ENCODE results near the gene PRAMEF15.
"Not testable (repeated sequence)": the region's sequence is repeated elsewhere in the genome, so short reads cannot be mapped to it uniquely, and the experiment has no call there.

PRAMEF15 gene

DNA sequence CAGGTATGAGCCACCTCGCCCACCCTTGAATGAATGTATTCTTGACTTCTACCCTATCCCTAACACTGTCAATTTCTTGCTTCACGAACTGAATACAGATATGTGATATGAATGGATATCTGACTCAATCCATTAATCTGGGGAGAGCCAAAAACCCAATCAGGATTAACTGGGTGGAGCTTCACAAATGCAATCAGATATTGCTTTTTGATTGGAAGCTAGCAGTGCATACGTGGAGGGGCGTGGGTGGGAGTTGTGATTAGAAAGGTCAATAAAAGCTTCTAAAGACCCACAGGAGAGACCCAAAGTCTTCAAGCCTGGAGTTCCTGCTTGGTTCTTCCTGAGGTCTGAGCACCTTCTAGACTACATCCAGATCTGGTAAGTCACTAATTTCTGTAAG lies at the start of gene PRAMEF15:
Gene PRAMEF15 (plus strand): TSS at position 301 of the 400 bp plus-strand sequence. CDS start 2,827 bp downstream, outside the sequence.
- H3K27ac Mint-ChIP-seq; ATAC-seq; H3K36me3 Mint-ChIP-seq; DNase-seq (ENCODE audit: low spot score in 2 of 2); H3K4me1 Mint-ChIP-seq; H3K9me3 Mint-ChIP-seq; H3K4me3 Mint-ChIP-seq: not testable (repeated sequence)

GRCh38 chr1:13277016-13277415 lies 38.4 kb upstream of the PRAMEF15 start:
- H3K27ac Mint-ChIP-seq; H3K4me3 Mint-ChIP-seq; H3K4me1 Mint-ChIP-seq; H3K36me3 Mint-ChIP-seq; DNase-seq (ENCODE audit: low spot score in 2 of 2); H3K9me3 Mint-ChIP-seq: not testable (repeated sequence)
- ATAC-seq: peak; percentile 22

DNA sequence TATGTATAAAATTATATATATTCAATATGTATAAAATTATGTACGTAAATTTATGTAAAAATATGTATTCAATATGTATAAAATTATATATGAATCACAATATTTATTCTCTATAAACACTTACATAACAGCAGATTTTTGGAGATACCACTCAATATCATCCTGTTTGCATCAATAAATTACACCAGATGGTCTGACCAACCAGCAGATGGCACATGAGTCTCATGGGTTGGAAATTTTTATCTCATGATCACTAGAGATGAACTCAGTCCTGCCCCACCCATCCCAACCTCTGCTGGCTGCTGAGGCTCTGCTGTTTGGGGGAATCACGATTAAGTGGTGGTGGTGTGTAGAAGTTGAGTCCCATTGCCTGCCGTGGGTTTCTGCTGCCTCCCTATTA lies 35.8 kb upstream of the PRAMEF15 start:
- not testable (repeated sequence) for H3K36me3 Mint-ChIP-seq

DNA sequence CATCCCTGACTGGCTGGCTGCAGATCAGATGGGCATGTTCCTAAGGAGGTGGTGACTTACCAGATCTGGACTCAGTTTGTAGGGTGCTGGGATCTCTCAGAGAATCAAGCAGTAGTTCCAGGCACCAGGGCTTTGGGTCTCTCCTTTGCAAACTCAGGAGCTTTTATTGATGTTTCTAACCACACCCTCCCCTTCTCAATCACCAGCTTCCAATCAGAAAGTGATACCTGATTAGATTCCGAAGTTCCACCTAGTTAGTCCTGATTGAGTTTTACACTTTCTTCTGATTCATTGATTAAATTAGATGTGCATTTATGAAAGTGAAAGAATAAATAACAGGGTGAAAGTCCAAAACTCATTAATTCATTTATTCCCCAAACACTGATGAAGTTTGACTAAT lies 30.3 kb upstream of the PRAMEF15 start, which contains the start of gene PRAMEF8:
Gene PRAMEF8 (minus strand): TSS at position 101 of the 400 bp plus-strand sequence. CDS start 1,046 bp downstream, outside the sequence.
- H3K36me3 Mint-ChIP-seq; ATAC-seq; DNase-seq (ENCODE audit: low spot score in 2 of 2); H3K27ac Mint-ChIP-seq; H3K4me1 Mint-ChIP-seq; H3K9me3 Mint-ChIP-seq; H3K4me3 Mint-ChIP-seq: not testable (repeated sequence)

More for the DNA sequence above, 35.8 kb upstream of the PRAMEF15 start:
- H3K9me3 Mint-ChIP-seq; H3K27ac Mint-ChIP-seq; ATAC-seq; DNase-seq (ENCODE audit: low spot score in 2 of 2); H3K4me1 Mint-ChIP-seq; H3K4me3 Mint-ChIP-seq: not testable (repeated sequence)

DNA sequence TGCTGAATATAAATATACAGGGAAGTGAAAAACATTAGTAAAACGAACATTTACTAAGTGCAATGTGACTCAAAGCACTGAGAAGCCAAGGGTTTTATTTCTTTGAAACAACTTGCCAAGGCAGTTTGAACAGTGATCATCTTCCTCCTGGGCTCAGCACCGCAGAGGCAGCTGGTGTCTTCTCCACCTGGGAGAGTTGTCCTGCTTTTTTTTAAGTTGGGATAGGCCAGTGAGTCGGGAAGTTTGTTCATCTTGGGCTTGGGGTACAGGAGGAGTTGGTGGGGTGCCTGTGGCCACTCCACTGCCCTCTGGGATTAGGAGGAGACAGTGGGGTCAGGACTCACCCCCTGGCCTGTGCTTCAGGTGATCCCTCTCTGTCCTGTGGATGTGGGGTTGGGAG lies 26.4 kb upstream of the PRAMEF15 start:
- not testable (repeated sequence) for H3K4me1 Mint-ChIP-seq; DNase-seq (ENCODE audit: low spot score in 2 of 2); H3K4me3 Mint-ChIP-seq; H3K36me3 Mint-ChIP-seq; H3K27ac Mint-ChIP-seq; H3K9me3 Mint-ChIP-seq
- peak; percentile 19 for ATAC-seq

GRCh38 chr1:13297216-13297931 lies 18.0 kb upstream of the PRAMEF15 start:
- not testable (repeated sequence) for ATAC-seq; H3K4me1 Mint-ChIP-seq; DNase-seq (ENCODE audit: low spot score in 2 of 2); H3K4me3 Mint-ChIP-seq; H3K36me3 Mint-ChIP-seq; H3K9me3 Mint-ChIP-seq; H3K27ac Mint-ChIP-seq

GRCh38 chr1:13298699-13299098 lies 16.7 kb upstream of the PRAMEF15 start:
- DNase-seq (ENCODE audit: low spot score in 2 of 2); H3K4me3 Mint-ChIP-seq; H3K36me3 Mint-ChIP-seq; H3K4me1 Mint-ChIP-seq; ATAC-seq; H3K9me3 Mint-ChIP-seq; H3K27ac Mint-ChIP-seq: not testable (repeated sequence)

DNA sequence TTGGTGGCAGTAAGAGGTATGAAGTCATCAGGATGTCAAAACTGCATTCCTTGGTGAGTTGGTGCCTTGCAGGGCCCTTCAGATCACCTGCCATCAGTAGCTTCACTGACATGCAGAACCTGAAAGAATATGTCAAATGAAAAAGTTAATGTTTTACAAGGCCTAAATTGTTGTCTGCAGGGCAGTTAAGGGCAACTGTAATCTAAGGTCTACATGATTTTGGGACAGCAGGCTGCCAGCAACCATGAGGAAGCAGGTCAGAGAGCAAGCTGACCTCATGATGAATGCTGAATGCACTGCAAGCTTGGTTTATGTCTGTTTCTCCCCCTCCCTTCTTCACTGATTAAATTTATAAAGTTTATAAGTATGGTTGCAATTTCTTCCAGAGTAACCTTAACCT lies 13.2 kb upstream of the PRAMEF15 start:
- not testable (repeated sequence) for H3K4me1 Mint-ChIP-seq; H3K27ac Mint-ChIP-seq; H3K36me3 Mint-ChIP-seq; H3K4me3 Mint-ChIP-seq; DNase-seq (ENCODE audit: low spot score in 2 of 2); H3K9me3 Mint-ChIP-seq; ATAC-seq

DNA sequence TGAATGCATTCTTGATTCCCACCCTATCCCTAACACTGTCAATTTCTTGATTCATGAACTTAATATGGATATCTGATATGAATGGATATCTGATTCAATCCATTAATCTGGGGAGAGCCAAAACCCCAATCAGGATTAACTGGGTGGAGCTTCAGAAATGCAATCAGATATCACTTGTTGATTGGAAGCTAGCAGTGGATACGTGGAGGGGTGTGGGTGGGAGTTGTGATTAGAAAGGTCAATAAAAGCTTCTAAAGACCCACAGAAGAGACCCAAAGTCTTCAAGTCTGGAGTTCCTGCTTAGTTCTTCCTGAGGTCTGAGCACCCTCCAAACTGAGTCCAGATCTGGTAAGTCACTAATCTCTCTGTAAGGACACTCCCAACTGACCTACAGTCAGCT lies 12.1 kb upstream of the PRAMEF15 start, which contains the start of gene PRAMEF33:
Gene PRAMEF33 (plus strand): TSS at position 301 of the 400 bp plus-strand sequence. CDS start 2,416 bp downstream, outside the sequence.
- not testable (repeated sequence) for H3K27ac Mint-ChIP-seq; H3K9me3 Mint-ChIP-seq; ATAC-seq; DNase-seq (ENCODE audit: low spot score in 2 of 2); H3K4me1 Mint-ChIP-seq; H3K4me3 Mint-ChIP-seq; H3K36me3 Mint-ChIP-seq

DNA sequence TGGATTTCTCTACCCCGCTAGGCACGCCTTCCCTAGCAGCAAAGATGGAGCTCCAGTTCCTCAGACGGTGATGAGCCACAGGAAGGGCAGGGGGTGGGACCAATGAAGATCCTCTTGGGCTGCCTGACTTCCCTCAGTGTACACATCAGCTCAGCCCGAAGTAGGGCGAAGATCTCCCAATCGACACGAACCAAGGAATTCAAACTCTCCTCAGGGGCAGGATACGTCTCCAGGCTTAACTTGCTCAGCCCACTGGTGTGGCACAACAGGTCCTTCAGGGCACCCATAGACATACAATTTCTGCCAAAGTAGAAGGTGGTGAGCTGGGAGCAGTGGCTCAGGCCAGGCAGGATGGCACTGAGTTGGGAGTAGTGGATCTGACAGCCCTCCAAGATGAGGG lies 27.1 kb downstream of the PRAMEF15 start:
- DNase-seq (ENCODE audit: low spot score in 2 of 2); H3K27ac Mint-ChIP-seq; H3K9me3 Mint-ChIP-seq; H3K4me3 Mint-ChIP-seq; H3K4me1 Mint-ChIP-seq; ATAC-seq; H3K36me3 Mint-ChIP-seq: not testable (repeated sequence)

DNA sequence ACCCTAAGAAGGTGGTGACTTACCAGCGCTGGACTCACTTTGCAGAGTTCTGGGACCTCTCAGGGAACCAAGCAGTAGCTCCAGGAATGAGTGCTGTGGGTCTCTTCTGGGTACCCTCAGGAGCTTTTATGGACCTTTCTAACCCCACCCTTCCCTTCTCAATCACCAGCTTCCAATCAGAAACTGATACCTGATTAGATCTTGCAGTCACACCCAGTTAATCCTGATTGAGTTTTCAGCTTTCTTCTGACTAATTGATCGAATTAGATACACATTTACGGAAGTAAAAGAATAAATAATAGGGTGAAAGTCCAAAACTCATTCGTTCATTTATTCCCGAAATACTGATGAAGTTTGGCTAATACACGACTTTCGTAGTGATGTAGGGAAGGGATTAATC lies 31.7 kb downstream of the PRAMEF15 start, which contains the start of gene PRAMEF14:
Gene PRAMEF14 (minus strand): TSS at position 101 of the 400 bp plus-strand sequence. CDS start 1,820 bp downstream, outside the sequence.
- not testable (repeated sequence) for H3K9me3 Mint-ChIP-seq; H3K4me3 Mint-ChIP-seq; DNase-seq (ENCODE audit: low spot score in 2 of 2); H3K4me1 Mint-ChIP-seq; ATAC-seq; H3K36me3 Mint-ChIP-seq; H3K27ac Mint-ChIP-seq

DNA sequence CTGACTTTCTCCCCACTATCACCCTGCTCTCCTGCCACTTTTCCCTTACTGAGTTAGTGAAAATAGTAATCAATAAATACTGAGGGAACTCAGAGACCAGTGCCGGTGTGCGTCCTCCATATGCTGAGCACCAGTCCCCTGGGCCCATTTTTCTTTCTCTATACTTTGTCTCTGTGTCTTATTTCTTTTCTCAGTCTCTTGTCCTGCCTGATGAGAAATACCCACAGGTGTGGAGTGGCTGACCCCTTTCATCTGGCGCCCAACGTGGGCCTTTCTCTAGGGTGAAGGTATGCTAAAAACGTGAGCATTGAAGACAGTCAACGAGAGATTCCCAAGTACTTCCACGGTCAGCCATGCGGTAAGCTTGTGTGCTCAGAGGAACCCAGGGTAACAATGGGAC lies 38.1 kb downstream of the PRAMEF15 start:
- not testable (repeated sequence) for DNase-seq (ENCODE audit: low spot score in 2 of 2); H3K27ac Mint-ChIP-seq; H3K4me3 Mint-ChIP-seq; H3K4me1 Mint-ChIP-seq; H3K36me3 Mint-ChIP-seq; ATAC-seq; H3K9me3 Mint-ChIP-seq

DNA sequence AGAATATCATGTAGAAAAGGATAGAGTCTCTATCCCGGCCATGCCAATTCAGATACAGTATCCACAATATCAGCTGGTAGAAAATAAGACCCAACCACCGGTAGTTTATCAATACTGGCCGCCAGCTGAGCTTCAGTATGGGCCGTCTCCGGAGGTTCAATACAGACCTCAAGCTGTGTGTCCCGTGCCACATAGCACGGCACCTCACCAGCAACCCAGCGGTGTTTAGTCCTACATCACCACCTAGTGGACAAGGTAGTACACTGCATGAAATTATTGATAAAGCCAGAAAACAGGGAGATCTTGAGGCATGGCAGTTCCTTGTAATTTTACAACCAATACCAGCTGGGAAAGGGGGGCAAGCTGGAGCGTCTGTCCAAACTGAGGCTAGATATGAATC lies 39.1 kb downstream of the PRAMEF15 start:
- ATAC-seq; H3K4me3 Mint-ChIP-seq; H3K9me3 Mint-ChIP-seq; H3K36me3 Mint-ChIP-seq; H3K4me1 Mint-ChIP-seq; H3K27ac Mint-ChIP-seq; DNase-seq (ENCODE audit: low spot score in 2 of 2): not testable (repeated sequence)

- not testable (repeated sequence) for H3K36me3 Mint-ChIP-seq, H3K4me1 Mint-ChIP-seq, H3K9me3 Mint-ChIP-seq, H3K4me3 Mint-ChIP-seq, H3K27ac Mint-ChIP-seq, ATAC-seq
- DNase-seq (ENCODE audit: low spot score in 2 of 2): peak; percentile 5 to 55
Observed at GRCh38 chr1:13356774-13357173, 41.4 kb downstream of the PRAMEF15 start.

GRCh38 chr1:13362364-13362763 lies 47.0 kb downstream of the PRAMEF15 start:
- not testable (repeated sequence) for H3K4me3 Mint-ChIP-seq; DNase-seq (ENCODE audit: low spot score in 2 of 2); H3K4me1 Mint-ChIP-seq; ATAC-seq; H3K36me3 Mint-ChIP-seq; H3K27ac Mint-ChIP-seq; H3K9me3 Mint-ChIP-seq

DNA sequence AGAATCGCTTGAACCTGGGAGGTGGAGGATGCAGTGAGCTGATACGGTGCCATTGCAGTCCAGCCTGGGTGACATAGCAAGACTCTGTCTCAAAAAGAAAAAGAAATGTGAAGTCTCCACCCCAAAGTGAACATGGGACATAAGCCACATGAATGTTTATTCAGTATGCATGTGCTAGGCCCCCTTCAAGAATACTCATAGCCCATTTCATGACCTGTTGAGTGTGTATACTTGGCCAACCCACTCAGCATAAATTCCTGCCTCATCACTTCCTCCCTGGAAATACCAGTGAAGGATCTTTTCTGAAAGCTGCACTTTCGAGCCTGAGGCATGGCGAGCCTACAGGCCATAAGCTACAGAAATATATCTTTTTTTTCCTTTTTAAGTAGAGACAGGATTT lies 49.5 kb downstream of the PRAMEF15 start:
- not testable (repeated sequence) for DNase-seq (ENCODE audit: low spot score in 2 of 2); H3K36me3 Mint-ChIP-seq; H3K4me1 Mint-ChIP-seq; ATAC-seq; H3K4me3 Mint-ChIP-seq; H3K27ac Mint-ChIP-seq; H3K9me3 Mint-ChIP-seq

All from stimulated activated effector memory CD8-positive, alpha-beta T cell treated with anti-CD3 and anti-CD28 coated beads, Interleukin-12 subunit alpha, Interleukin-12 subunit beta, amount 100 ng/mL, for 72 hours (primary cell).